Ecto neural progenitor cell (in vitro differentiated cells): Measurements from ENCODE around the gene NUDT15.
"Not testable (repeated sequence)": the region's sequence is repeated elsewhere in the genome, so short reads cannot be mapped to it uniquely, and the experiment has no call there.

Experiments used
- DNase-seq: peaks from one replicate; pipeline ENCODE4 v3.0.0-alpha.2; 2018; ENCODE audit warnings: low spot score

The NUDT15 gene

DNA sequence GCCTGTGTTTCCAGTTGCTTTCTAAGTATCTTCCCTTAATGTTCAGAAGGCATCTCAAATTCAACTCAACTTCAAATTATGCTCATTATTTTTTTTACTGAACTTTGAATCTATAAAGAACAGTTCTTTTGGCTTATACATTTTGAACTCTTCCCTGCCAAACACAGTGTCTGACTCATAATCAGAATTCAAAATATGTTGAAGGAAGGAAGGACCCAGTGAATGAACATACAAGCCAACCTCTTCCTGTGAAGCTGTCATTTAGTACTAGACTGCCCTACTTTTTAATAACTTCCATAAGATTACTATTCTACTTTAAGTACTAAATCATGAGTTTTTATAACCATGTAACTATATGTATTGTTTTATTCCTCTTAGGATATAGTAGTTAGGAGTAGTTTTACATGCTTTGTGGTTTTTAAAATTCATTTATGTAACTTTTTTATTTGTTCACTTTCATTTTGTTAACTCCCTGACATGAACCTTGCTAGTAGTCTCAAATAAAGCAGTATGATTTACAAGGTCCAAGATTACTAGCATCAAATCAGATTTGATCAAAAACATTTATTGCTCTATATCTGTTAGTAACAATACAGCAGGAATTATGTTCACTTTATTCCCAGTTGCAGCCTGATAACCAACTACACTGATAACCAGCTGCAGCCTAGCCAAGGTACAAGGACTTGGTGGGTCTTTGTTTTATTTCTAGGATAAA lies 6.4 kb downstream of the NUDT15 start:
- DNase-seq: no peak

GRCh38 chr13:48050550-48050949 lies 13.0 kb downstream of the NUDT15 start:
- no peak for DNase-seq

DNA sequence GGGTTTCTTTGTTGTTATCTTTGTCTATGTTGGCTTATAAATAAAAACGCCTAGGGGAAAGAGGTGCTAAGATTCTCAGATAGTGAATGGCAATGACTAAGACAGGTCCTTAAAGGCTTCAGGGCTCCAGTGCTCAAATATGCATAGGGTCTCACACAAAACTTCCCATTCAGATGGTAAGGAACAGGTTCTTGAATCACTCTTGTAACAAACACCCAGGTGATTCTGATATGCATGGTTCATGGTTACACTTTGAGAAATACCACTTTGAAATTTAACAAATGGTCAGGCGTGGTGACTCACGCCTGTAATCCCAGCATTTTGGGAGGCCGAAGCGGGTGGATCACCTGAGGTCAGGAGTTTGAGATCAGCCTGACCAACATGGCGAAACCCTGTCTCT lies 17.1 kb downstream of the NUDT15 start:
- DNase-seq: no peak

- DNase-seq: no peak
These were observed 18.2 kb downstream of the NUDT15 start for GRCh38 chr13:48055712-48056111.

- not testable (repeated sequence) for DNase-seq
These were observed 21.0 kb downstream of the NUDT15 start for GRCh38 chr13:48058536-48058935.

DNA sequence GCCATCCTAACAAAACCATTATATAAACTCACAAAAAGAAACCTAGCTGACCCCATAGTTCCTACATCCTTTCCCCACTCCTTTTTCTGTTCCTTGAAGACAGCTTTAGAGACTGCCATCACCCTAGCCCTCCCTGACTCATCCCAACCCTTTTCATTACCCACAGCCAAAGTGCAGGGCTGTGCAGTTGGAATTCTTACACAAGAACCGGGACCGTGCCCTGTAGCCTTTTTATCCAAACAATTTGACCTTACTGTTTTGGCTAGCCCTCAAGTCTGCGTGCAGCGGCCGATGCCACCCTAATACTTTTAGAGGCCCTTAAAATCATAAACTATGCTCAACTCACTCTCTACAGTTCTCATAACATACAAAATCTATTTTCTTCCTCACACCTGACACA lies 22.4 kb downstream of the NUDT15 start:
- not testable (repeated sequence) for DNase-seq

DNA sequence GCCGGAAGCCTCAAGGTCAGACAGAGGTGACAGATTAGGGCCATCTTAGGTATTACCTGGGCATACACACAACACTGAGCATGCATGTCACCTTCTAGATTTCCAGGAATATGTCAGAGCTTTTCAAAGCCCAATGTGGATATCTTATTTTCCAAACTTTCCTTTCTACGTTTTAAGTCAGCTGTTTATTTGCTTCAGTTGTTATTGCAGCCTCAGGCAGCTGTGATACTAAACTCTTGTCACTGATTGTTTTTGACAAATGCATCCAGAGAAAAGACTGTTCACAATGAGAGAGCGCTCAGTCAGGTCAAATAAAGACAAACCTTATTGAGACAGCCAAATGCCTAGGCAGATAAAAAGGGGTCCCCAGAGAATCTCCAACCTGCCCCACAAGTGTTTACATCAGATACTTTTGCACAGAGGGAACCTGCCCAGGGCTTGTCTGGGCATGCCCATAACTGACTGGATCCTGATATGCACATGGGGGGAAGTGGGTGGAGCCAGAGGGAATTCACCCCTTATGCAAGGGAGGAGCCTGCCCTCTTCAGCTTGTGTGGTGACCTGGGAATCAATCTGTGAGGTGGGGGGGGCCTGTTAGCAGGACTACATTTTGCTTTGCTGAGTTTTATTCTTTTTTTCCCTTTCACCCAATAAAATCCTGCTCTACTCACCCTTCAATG lies 28.9 kb downstream of the NUDT15 start:
- DNase-seq: no peak

GRCh38 chr13:48068036-48068435 lies 30.5 kb downstream of the NUDT15 start:
- no peak for DNase-seq

- DNase-seq: no peak
These were observed 31.4 kb downstream of the NUDT15 start for GRCh38 chr13:48068952-48069351.

GRCh38 chr13:48069573-48069972 lies 32.0 kb downstream of the NUDT15 start:
- no peak for DNase-seq

DNA sequence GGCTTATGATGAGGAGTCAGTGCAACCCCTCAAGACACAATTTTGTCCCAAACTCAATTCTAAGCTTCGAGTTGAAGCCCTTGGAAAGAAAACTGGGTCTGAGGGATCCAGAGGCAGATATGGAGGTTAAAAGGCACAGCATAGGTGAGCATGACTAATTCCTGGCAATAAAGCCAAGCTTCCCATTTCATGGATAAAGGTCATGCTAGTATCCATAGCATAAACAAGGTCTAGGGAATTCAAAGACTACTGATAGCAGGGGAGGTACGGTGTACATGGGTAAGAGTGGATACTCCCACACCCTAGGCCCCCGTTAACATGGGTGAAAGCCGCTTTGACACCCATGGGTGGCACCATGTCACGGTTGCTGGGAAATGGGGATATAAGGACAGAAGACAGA lies 33.4 kb downstream of the NUDT15 start:
- no peak for DNase-seq

DNA sequence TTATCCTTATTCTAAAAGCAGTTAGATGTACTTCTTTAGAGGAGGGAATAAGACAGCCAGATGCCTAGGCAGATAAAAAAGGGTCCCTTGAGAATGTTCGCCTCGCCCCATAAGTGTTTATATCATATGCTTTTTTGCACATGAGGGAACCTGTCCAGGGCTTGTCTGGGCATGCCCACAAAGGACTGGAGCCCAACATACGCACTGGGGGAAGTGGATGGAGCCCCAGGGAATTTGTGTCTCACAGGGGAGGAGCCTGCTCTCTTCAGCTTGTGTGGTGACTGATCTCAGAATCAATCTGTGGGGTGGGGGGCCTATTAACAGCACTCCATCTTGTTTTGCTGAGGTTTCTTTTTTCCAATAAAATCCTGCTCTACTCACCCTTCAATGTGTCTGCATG lies 34.8 kb downstream of the NUDT15 start:
- no peak for DNase-seq

DNA sequence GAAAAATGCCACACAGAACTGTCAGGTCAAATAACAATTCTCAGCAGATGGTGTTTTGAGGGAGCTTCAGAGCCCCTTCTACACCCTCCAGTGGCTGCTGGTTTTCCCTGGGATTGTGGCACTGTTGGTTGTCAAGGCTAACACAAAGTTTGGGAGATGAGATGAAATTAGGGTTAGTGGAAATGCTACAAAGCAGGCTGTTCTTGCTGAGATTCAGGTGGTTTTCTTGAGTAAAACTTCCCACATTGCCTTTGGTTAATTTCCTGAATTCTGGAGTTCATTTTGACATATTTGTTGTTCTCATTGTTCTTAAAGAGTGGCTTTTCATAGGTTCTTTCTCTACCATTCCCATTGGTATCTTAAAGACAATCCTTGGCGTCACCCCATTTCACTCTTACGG lies 35.3 kb downstream of the NUDT15 start:
- no peak for DNase-seq

- no peak for DNase-seq
These were observed 36.5 kb downstream of the NUDT15 start for GRCh38 chr13:48074006-48074405.

GRCh38 chr13:48078251-48078656 lies 40.7 kb downstream of the NUDT15 start:
- DNase-seq: no peak

GRCh38 chr13:48081739-48082138 lies 44.2 kb downstream of the NUDT15 start:
- DNase-seq: no peak

GRCh38 chr13:48086272-48086671 lies 48.7 kb downstream of the NUDT15 start:
- DNase-seq: no peak

DNA sequence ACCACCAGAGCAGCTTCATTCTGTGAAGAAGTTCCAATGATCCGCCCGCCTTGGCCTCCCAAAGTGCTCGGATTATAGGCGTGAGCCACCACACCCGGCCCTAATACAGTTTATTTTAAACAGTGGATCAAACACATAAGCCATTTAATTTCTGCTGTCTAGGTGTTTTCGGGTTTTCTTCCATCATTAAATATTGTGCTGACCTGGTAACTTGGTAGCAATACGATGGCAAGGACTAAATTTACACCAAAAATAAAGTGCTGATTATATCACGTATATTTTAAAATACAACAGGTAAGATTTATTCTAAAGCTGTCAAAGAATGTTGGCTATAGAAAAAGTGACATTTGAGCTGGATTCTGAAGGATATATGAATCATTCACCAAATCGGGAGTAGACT lies 56.1 kb downstream of the NUDT15 start:
- DNase-seq: no peak

DNA sequence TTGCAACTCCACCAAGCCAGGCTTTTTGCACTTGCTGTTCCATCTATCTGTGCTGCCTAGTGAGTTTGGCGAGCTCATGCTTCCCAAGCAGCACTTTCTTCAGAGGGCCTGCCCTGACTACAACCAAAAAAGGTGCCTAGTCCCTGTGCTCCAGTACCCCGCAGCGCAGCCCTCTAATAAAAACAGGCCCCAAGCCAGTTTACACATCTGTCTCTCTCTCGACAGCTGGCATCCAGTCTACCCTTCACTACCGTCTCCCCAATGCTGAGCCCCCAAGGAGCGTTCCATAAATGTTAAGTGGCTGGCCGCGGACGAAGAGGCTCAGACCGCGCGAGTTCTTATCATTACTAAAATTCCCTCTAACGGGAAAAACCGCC lies 56.9 kb downstream of the NUDT15 start:
- DNase-seq: no peak

DNA sequence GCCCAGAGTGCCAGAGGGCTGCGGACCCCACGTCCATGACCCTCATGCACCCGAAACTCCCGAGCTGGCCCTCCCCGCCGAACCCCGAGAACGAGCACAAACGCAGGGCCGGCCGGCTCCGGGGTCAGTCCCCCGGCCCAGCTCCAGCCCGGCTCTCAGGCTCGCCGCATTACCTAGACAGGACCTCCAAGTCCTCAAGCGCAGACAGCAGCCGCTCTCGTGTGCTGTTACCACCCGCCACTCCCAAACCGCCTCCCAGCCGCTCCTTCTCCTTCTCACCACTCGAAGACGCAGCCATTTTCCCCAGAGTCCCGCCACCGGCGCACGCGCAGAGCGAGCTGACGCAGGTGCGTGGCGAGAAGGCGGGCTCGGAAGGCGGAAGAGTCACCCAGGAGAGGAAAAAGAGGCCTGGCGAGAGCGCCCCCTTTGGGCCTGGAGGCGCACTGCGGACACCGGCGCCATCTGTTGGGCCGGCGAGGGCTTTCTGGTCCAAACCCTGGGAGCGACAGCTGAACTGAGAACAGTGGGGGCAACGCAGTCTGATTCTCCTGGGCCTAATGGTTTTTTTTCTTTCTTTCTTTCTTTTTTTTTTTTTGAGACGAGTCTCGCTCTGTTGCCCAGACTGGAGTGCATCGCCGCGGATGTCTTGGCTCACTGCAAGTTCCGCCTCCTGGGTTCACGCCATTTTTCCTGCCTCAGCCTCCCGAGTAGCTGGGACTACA lies 57.4 kb downstream of the NUDT15 start, which contains the start of gene MED4:
MED4 (minus strand) TSS at position 324 of the 722 bp plus-strand sequence; CDS start at position 298, 26 bp downstream.
- DNase-seq: peak; percentile 98

GRCh38 chr13:48096670-48097069 lies 59.1 kb downstream of the NUDT15 start:
- DNase-seq: no peak
